ENCODE measurements around the gene COPA.

GRCh38 chr1:160326418-160326817 lies 16.6 kb downstream of the COPA start:
- TF ChIP-seq EZH2 (IDR thresholded peaks at IDR 0.05; ENCODE audit: low read length, unreplicated experiment) (no peak), CTCF (conservative IDR thresholded peaks at IDR 0.05; ENCODE audit: low read depth, low read length) (no peak)
